BE2C (cell line): Measurements from ENCODE around the gene PRKAR1A.
A peak's percentile ranks its signal among the peaks of the same experiment; 100 is the strongest.
"Not testable (repeated sequence)": the region's sequence is repeated elsewhere in the genome, so short reads cannot be mapped to it uniquely, and the experiment has no call there.

Experiments
- DNase-seq: peaks from one replicate; pipeline ENCODE4 v3.0.0-alpha.2; 2020
- H3K27me3 ChIP-seq: fragments of 250-450 bp; sonication (Bioruptor Pico); 2 replicates; pipeline ENCODE4 v1.5.1; 2020; ENCODE audit warnings: mild to moderate bottlenecking
- H3K36me3 ChIP-seq: fragments of 250-450 bp; sonication (Bioruptor Pico); 2 replicates; pipeline ENCODE4 v1.5.1; 2020; ENCODE audit warnings: mild to moderate bottlenecking
- H3K4me1 ChIP-seq: fragments of 250-450 bp; sonication (Bioruptor Pico); 2 replicates; pipeline ENCODE4 v1.5.1; 2020
- H3K4me3 ChIP-seq: 2 replicates; pipeline ENCODE4 v1.5.1; 2011; ENCODE audit warnings: low read depth, low read length
- H3K9me3 ChIP-seq: fragments of 250-450 bp; sonication (Bioruptor Pico); 2 replicates; pipeline ENCODE4 v1.5.1; 2020
- CTCF ChIP-seq: IDR thresholded peaks from 2 replicates; pipeline ENCODE4 v1.5.1; 2012; ENCODE audit warnings: mild to moderate bottlenecking, low read depth, low read length

The PRKAR1A gene

GRCh38 chr17:68480885-68481284 is 31.3 kb upstream of the PRKAR1A start:
- H3K4me1 ChIP-seq: no peaks in the 10 kb centered on the region
- peaks cover 10% of the 10 kb centered on the region for H3K27me3 ChIP-seq
- H3K36me3 ChIP-seq: no peaks in the 10 kb centered on the region
- no peak for DNase-seq
- no peak overlapping the region for H3K4me3 ChIP-seq
- no peak for TF ChIP-seq CTCF
- H3K9me3 ChIP-seq: no peaks in the 10 kb centered on the region

- no peaks in the 10 kb centered on the region for H3K9me3 ChIP-seq
- H3K4me3 ChIP-seq: no peak overlapping the region
- H3K27me3 ChIP-seq: peaks cover 10% of the 10 kb centered on the region
- no peak for DNase-seq
- TF ChIP-seq CTCF: no peak
- no peaks in the 10 kb centered on the region for H3K36me3 ChIP-seq
- H3K4me1 ChIP-seq: no peaks in the 10 kb centered on the region
Observed at GRCh38 chr17:68482576-68483041, 29.6 kb upstream of the PRKAR1A start.

GRCh38 chr17:68484458-68484857 is 27.8 kb upstream of the PRKAR1A start:
- TF ChIP-seq CTCF: no peak
- no peak for DNase-seq
- Histone ChIP-seq H3K9me3 (no peaks in the 10 kb centered on the region), H3K4me1 (no peaks in the 10 kb centered on the region), H3K4me3 (no peak overlapping the region), H3K36me3 (no peaks in the 10 kb centered on the region), H3K27me3 (peaks cover 10% of the 10 kb centered on the region)

GRCh38 chr17:68489919-68490318 is 22.3 kb upstream of the PRKAR1A start:
- TF ChIP-seq CTCF: no peak
- DNase-seq: no peak
- Histone ChIP-seq H3K36me3 (no peaks in the 10 kb centered on the region), H3K4me1 (no peaks in the 10 kb centered on the region), H3K9me3 (0 out of 2 replicates have a peak, but pooled peaks cover 3% of the 10 kb centered on the region), H3K4me3 (no peak overlapping the region), H3K27me3 (peaks cover 2% of the 10 kb centered on the region)

GRCh38 chr17:68491381-68492231 is 20.6 kb upstream of the PRKAR1A start:
- H3K4me1 ChIP-seq: no peaks in the 10 kb centered on the region
- DNase-seq: no peak
- H3K4me3 ChIP-seq: peak overlapping the region; percentile 17; the same call in 1 of the 2 replicates

GRCh38 chr17:68492394-68493054 is 19.7 kb upstream of the PRKAR1A start:
- not testable (repeated sequence) for H3K4me3 ChIP-seq, DNase-seq, H3K9me3 ChIP-seq, H3K4me1 ChIP-seq, H3K27me3 ChIP-seq, H3K36me3 ChIP-seq

More at GRCh38 chr17:68491381-68492231, 20.6 kb upstream of the PRKAR1A start:
- Histone ChIP-seq H3K36me3 (no peaks in the 10 kb centered on the region), H3K27me3 (no peaks in the 10 kb centered on the region; the same call in 1 of the 2 replicates), H3K9me3 (0 out of 2 replicates have a peak, but pooled peaks cover 3% of the 10 kb centered on the region)
- no peak for TF ChIP-seq CTCF
